HepG2 (cell line): ENCODE measurements around the gene HEPN1. TPM values are rescaled to one million over a fixed set of nuclear protein-coding genes. Genes with fewer than 3 reads are reported as not detected.
A peak's percentile ranks its signal among the peaks of the same experiment; 100 is the strongest.

Experiments used
- ELF1 ChIP-seq: sonication (generic); formaldehyde crosslinking; IDR thresholded peaks from 2 replicates; pipeline ENCODE4 v1.4.0; 2020; ENCODE audit warnings: missing genetic modification reagents
- HNF4G ChIP-seq, 2 experiments: sonication (generic) in 1 of 2; formaldehyde crosslinking in 1 of 2; IDR thresholded peaks; 2 replicates each; pipeline versions ENCODE4 v1.4.0 to v1.6.1; 2011 to 2020; ENCODE audit warnings: borderline replicate concordance in 2 of 2, low read depth in 2 of 2, mild to moderate bottlenecking in 2 of 2, low read length in 1 of 2, missing genetic modification reagents in 1 of 2, moderate library complexity in 1 of 2
- HNRNPL ChIP-seq: fragments of 200-400 bp; formaldehyde crosslinking; IDR thresholded peaks from 2 replicates; pipeline ENCODE4 v1.6.1; 2017; ENCODE audit warnings: mild to moderate bottlenecking, low read depth, low read length
- KDM4B ChIP-seq: sonication (generic); formaldehyde crosslinking; IDR thresholded peaks from 2 replicates; pipeline ENCODE4 v1.4.0; 2020; ENCODE audit warnings: missing genetic modification reagents
- MEIS1 ChIP-seq: sonication (generic); formaldehyde crosslinking; IDR thresholded peaks from 2 replicates; pipeline ENCODE4 v1.9.0; 2021; ENCODE audit warnings: mild to moderate bottlenecking, missing genetic modification reagents, moderate library complexity, borderline replicate concordance
- PHF20 ChIP-seq: sonication (generic); formaldehyde crosslinking; IDR thresholded peaks from 2 replicates; pipeline ENCODE4 v1.5.0; 2020; ENCODE audit warnings: mild to moderate bottlenecking, missing genetic modification reagents
- STAG1 ChIP-seq: sonication (generic); formaldehyde crosslinking; IDR thresholded peaks from 2 replicates; pipeline ENCODE4 v1.4.0; 2020; ENCODE audit warnings: missing genetic modification reagents
- TARDBP ChIP-seq: sonication (generic); formaldehyde crosslinking; IDR thresholded peaks from 2 replicates; pipeline ENCODE4 v1.8.0; 2022; ENCODE audit warnings: mild to moderate bottlenecking, missing genetic modification reagents
- TFAP4 ChIP-seq: sonication (generic); IDR thresholded peaks from 2 replicates; pipeline ENCODE4 v1.6.1; 2016; ENCODE audit warnings: low read depth, borderline replicate concordance
- U2AF2 ChIP-seq: fragments of 200-400 bp; formaldehyde crosslinking; IDR thresholded peaks from 2 replicates; pipeline ENCODE4 v1.6.1; 2017; ENCODE audit warnings: low read depth, mild to moderate bottlenecking, low read length
- XRCC5 ChIP-seq: fragments of 200-400 bp; formaldehyde crosslinking; optimal IDR thresholded peaks from 2 replicates; pipeline ENCODE3; 2017; ENCODE audit warnings: mild to moderate bottlenecking, low read length
- YEATS4 ChIP-seq: sonication (generic); formaldehyde crosslinking; IDR thresholded peaks from 2 replicates; pipeline ENCODE4 v1.4.0; 2020; ENCODE audit warnings: missing genetic modification reagents, borderline replicate concordance
- ZBTB21 ChIP-seq: sonication (generic); formaldehyde crosslinking; IDR thresholded peaks from 2 replicates; pipeline ENCODE4 v1.4.0; 2020; ENCODE audit warnings: missing genetic modification reagents
- ZBTB38 ChIP-seq: sonication (generic); formaldehyde crosslinking; IDR thresholded peaks from 2 replicates; pipeline ENCODE4 v1.5.1; 2020; ENCODE audit warnings: mild to moderate bottlenecking, missing genetic modification reagents
- ZFP36 ChIP-seq: fragments of 150-350 bp; IDR thresholded peaks from 2 replicates; pipeline ENCODE4 v1.6.1; 2018; ENCODE audit warnings: borderline replicate concordance, low read length, low read depth; ENCODE audit not compliant: partially characterized antibody
- ZFP36L1 ChIP-seq: sonication (generic); formaldehyde crosslinking; IDR thresholded peaks from 2 replicates; pipeline ENCODE4 v1.8.0; 2022; ENCODE audit warnings: mild to moderate bottlenecking, missing genetic modification reagents, moderate library complexity
- ZGPAT ChIP-seq: IDR thresholded peaks from 2 replicates; pipeline ENCODE4 v1.6.1; 2016; ENCODE audit warnings: mild to moderate bottlenecking
- ZHX1 ChIP-seq: sonication (generic); formaldehyde crosslinking; IDR thresholded peaks from 2 replicates; pipeline ENCODE4 v1.8.1; 2022; ENCODE audit warnings: low read depth, mild to moderate bottlenecking, missing genetic modification reagents
- ZNF256 ChIP-seq: sonication (generic); formaldehyde crosslinking; conservative IDR thresholded peaks from 2 replicates; pipeline ENCODE4 v1.4.0; 2020; ENCODE audit warnings: missing genetic modification reagents
- ZNF512B ChIP-seq: sonication (generic); formaldehyde crosslinking; IDR thresholded peaks from 2 replicates; pipeline ENCODE4 v1.5.1; 2020; ENCODE audit warnings: missing genetic modification reagents, mild to moderate bottlenecking, borderline replicate concordance
- polyA plus RNA-seq, 8 experiments: library from polyadenylated mRNA; depleted of rRNA in 3 of 8; stranded (reverse) in 7 of 8; unstranded in 1 of 8; fragments of >200 nt; fragmentation: Illumina TruSeq in 4 of 8; extraction: Trizol in 4 of 8; gene quantifications; 2 replicates each; pipeline versions ENCODE4 v1.2.1 to v1.2.3, GENCODE V29; 2011 to 2016; ENCODE audit warnings: low read depth in 4 of 8, missing spikeins in 1 of 8, mixed read lengths in 1 of 8; ENCODE audit not compliant: insufficient read depth in 1 of 8
- total RNA-seq, 5 experiments: library from RNA; depleted of rRNA; stranded (reverse); fragments of >200 nt; fragmentation: Illumina TruSeq; extraction: Trizol; gene quantifications; 2 replicates each; pipeline ENCODE4 v1.2.3, GENCODE V29; 2016; ENCODE audit warnings: low read depth in 1 of 5

Gene HEPN1
- total and polyA plus RNA-seq, 2 of the 13 experiments (the other 11 are each of a cell fraction or from before 2014, with no cell fraction given), result not detected

- TF ChIP-seq PHF20 (0 out of 2 replicates have a peak, but pooled peaks have one; percentile 14), ZGPAT (CRISPR knock-in tag) (peak; percentile 47; the same call in 1 of the 2 replicates), ZHX1 (CRISPR knock-in tag) (peak; percentile 71; the same call in 1 of the 2 replicates), HNF4G (IDR thresholded peaks at IDR 0.05; ENCODE audit: borderline replicate concordance, low read depth, low read length) (no peak), HNF4G (CRISPR knock-in tag; IDR thresholded peaks at IDR 0.05; ENCODE audit: borderline replicate concordance, low read depth) (0 out of 2 replicates have a peak, but pooled peaks have one; percentile 56), STAG1 (CRISPR knock-in tag) (peak; percentile 53), XRCC5 (peak; percentile 95), ZBTB21 (CRISPR knock-in tag) (no peak), ZNF512B (0 out of 2 replicates have a peak, but pooled peaks have one; percentile 52), HNRNPL (0 out of 2 replicates have a peak, but pooled peaks have one; percentile 65), TFAP4 (peak; percentile 4; the same call in 1 of the 2 replicates), ZFP36L1 (CRISPR knock-in tag) (0 out of 2 replicates have a peak, but pooled peaks have one; percentile 22), ZNF256 (CRISPR knock-in tag) (no peak), ZFP36 (no peak), ELF1 (peak; percentile 48; the same call in 1 of the 2 replicates), YEATS4 (peak; percentile 68), ZBTB38 (CRISPR knock-in tag) (peak; percentile 89), KDM4B (CRISPR knock-in tag) (no peak), U2AF2 (no peak), MEIS1 (CRISPR knock-in tag) (no peak), TARDBP (peak; percentile 69)
These were observed 42.9 kb upstream of the HEPN1 start (continued) for GRCh38 chr11:124875943-124876817.
